OCI-LY7 (cell line): ENCODE results near the gene GLIPR2.

Source experiments
- CTCF ChIP-seq: fragments of 200-600 bp; sonication (generic); conservative IDR thresholded peaks from 2 replicates; pipeline ENCODE4 v1.5.1; 2014; ENCODE audit warnings: mild to moderate bottlenecking, antibody characterized with exemption, low read length, moderate library complexity, mixed read lengths
- EZH2phosphoT487 ChIP-seq: fragments of 200-600 bp; sonication (generic); IDR thresholded peaks from 2 replicates; pipeline ENCODE4 v1.6.1; 2018; ENCODE audit warnings: low read depth, borderline replicate concordance, mild to moderate bottlenecking, mixed run types, antibody characterized with exemption, low read length, moderate library complexity, mixed read lengths

DNA sequence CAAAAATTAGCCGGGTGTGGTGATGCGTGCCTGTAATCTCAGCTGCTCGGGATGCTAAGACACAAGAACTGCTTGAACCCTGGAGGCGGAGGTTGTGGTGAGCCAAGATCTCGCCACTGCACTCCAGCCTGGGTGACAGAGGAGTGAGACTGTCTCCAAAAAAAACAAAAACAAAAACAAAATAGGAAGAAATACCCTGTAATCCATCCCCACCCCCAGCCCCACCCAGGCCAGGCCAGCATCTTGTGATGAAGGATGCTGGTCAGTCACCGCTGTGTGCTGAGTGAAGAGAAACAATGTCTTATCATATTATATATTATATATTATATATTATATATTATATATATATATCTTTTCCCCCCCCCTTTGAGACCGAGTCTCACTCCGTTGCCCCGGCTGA, 17.2 kb downstream of the GLIPR2 start:
- no peak for TF ChIP-seq EZH2phosphoT487
- TF ChIP-seq CTCF: no peak
